ENCODE measurements around the gene DEXI.

DNA sequence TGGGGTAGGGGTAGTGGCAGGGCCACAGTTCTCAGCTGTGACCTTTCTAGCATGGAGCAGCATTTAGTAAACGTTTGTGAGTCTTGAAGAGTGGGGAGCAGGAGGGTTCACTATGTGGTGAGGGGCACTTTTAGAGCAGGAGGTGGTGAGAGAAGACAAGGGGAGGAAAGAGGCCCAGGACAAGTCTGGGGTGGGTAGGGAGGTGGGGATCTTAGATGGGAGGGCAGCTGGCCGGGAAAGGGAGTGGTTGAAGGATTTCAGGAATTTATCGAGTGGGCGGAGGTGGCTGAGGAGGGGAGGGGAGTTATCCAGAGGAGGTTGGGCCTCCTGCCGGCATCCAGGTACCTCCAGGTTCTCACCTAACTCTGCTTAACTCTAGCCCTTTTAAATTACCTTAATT, 4.0 kb upstream of the DEXI start:
- TF ChIP-seq, protein P1, sequence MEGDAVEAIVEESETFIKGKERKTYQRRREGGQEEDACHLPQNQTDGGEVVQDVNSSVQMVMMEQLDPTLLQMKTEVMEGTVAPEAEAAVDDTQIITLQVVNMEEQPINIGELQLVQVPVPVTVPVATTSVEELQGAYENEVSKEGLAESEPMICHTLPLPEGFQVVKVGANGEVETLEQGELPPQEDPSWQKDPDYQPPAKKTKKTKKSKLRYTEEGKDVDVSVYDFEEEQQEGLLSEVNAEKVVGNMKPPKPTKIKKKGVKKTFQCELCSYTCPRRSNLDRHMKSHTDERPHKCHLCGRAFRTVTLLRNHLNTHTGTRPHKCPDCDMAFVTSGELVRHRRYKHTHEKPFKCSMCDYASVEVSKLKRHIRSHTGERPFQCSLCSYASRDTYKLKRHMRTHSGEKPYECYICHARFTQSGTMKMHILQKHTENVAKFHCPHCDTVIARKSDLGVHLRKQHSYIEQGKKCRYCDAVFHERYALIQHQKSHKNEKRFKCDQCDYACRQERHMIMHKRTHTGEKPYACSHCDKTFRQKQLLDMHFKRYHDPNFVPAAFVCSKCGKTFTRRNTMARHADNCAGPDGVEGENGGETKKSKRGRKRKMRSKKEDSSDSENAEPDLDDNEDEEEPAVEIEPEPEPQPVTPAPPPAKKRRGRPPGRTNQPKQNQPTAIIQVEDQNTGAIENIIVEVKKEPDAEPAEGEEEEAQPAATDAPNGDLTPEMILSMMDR (IDR thresholded peaks at IDR 0.05 in 2 of 3, conservative IDR thresholded peaks at IDR 0.05 in 1 of 3; ENCODE audit: insufficient read depth in 2 of 3, low read depth in 1 of 3, low read length in 3 of 3) = no peak
- TF ChIP-seq SRSF1 (IDR thresholded peaks at IDR 0.05; ENCODE audit: low read depth, low read length) (no peak), SREBF2 (CRISPR knock-in tag; IDR thresholded peaks at IDR 0.05) (no peak), POLR3A (IDR thresholded peaks at IDR 0.05; ENCODE audit: borderline replicate concordance, extremely low read depth, insufficient read depth, insufficient read length) (no peak), TCF7L2 (IDR thresholded peaks at IDR 0.05; ENCODE audit: low read depth, low read length) (no peak), TEAD2 (tag; IDR thresholded peaks at IDR 0.05) (no peak), KLF16 (IDR thresholded peaks at IDR 0.05) (no peak), EGR1 (conservative IDR thresholded peaks at IDR 0.05) (peak; percentile 59), MYBL2 (IDR thresholded peaks at IDR 0.05; ENCODE audit: low read depth) (no peak), MYBL2 (CRISPR knock-in tag; IDR thresholded peaks at IDR 0.05; ENCODE audit: borderline replicate concordance) (no peak), ZNF551 (CRISPR knock-in tag; IDR thresholded peaks at IDR 0.05) (no peak), TARDBP (IDR thresholded peaks at IDR 0.05) (no peak)
- TF ChIP-seq, protein P2, sequence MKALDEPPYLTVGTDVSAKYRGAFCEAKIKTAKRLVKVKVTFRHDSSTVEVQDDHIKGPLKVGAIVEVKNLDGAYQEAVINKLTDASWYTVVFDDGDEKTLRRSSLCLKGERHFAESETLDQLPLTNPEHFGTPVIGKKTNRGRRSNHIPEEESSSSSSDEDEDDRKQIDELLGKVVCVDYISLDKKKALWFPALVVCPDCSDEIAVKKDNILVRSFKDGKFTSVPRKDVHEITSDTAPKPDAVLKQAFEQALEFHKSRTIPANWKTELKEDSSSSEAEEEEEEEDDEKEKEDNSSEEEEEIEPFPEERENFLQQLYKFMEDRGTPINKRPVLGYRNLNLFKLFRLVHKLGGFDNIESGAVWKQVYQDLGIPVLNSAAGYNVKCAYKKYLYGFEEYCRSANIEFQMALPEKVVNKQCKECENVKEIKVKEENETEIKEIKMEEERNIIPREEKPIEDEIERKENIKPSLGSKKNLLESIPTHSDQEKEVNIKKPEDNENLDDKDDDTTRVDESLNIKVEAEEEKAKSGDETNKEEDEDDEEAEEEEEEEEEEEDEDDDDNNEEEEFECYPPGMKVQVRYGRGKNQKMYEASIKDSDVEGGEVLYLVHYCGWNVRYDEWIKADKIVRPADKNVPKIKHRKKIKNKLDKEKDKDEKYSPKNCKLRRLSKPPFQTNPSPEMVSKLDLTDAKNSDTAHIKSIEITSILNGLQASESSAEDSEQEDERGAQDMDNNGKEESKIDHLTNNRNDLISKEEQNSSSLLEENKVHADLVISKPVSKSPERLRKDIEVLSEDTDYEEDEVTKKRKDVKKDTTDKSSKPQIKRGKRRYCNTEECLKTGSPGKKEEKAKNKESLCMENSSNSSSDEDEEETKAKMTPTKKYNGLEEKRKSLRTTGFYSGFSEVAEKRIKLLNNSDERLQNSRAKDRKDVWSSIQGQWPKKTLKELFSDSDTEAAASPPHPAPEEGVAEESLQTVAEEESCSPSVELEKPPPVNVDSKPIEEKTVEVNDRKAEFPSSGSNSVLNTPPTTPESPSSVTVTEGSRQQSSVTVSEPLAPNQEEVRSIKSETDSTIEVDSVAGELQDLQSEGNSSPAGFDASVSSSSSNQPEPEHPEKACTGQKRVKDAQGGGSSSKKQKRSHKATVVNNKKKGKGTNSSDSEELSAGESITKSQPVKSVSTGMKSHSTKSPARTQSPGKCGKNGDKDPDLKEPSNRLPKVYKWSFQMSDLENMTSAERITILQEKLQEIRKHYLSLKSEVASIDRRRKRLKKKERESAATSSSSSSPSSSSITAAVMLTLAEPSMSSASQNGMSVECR (CRISPR knock-in tag; IDR thresholded peaks at IDR 0.05) = no peak
- TF ChIP-seq, protein P3, sequence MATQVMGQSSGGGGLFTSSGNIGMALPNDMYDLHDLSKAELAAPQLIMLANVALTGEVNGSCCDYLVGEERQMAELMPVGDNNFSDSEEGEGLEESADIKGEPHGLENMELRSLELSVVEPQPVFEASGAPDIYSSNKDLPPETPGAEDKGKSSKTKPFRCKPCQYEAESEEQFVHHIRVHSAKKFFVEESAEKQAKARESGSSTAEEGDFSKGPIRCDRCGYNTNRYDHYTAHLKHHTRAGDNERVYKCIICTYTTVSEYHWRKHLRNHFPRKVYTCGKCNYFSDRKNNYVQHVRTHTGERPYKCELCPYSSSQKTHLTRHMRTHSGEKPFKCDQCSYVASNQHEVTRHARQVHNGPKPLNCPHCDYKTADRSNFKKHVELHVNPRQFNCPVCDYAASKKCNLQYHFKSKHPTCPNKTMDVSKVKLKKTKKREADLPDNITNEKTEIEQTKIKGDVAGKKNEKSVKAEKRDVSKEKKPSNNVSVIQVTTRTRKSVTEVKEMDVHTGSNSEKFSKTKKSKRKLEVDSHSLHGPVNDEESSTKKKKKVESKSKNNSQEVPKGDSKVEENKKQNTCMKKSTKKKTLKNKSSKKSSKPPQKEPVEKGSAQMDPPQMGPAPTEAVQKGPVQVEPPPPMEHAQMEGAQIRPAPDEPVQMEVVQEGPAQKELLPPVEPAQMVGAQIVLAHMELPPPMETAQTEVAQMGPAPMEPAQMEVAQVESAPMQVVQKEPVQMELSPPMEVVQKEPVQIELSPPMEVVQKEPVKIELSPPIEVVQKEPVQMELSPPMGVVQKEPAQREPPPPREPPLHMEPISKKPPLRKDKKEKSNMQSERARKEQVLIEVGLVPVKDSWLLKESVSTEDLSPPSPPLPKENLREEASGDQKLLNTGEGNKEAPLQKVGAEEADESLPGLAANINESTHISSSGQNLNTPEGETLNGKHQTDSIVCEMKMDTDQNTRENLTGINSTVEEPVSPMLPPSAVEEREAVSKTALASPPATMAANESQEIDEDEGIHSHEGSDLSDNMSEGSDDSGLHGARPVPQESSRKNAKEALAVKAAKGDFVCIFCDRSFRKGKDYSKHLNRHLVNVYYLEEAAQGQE (IDR thresholded peaks at IDR 0.05; ENCODE audit: borderline replicate concordance) = no peak
- TF ChIP-seq, protein P3 (CRISPR knock-in tag; IDR thresholded peaks at IDR 0.05; ENCODE audit: low read depth) = no peak

All from K562 (cell line).